Activated CD8-positive, alpha-beta memory T cell treated with anti-CD3 and anti-CD28 coated beads, Interleukin-2, amount 10 ng/mL, durations not matched to agents 7 days and 5 days (primary cell): Measurements from ENCODE around the gene METTL4. TPM values are rescaled to one million over a fixed set of nuclear protein-coding genes. Genes with fewer than 3 reads are reported as not detected.
A peak's percentile ranks its signal among the peaks of the same experiment; 100 is the strongest.

Experiments
- ATAC-seq: fragments of 150-1000 bp; cut with Tn5 transposase; one replicate; pipeline ENCODE4 v1.10.0; 2021; ENCODE audit warnings: moderate library complexity
- CTCF ChIA-PET: fragments of 350-600 bp; sonication (Branson Sonifier 250); formaldehyde crosslinking; loops from one replicate; lab custom pipeline; 2021; ENCODE audit warnings: antibody characterized with exemption; lab: Charles Lee
- DNase-seq: peaks from one replicate; pipeline ENCODE4 v3.0.0-alpha.2; 2020
- H3K27ac Mint-ChIP-seq: one replicate; pipeline ENCODE4 v1.8.0; 2021; ENCODE audit warnings: mild to moderate bottlenecking, mixed read lengths
- H3K27me3 Mint-ChIP-seq: one replicate; pipeline ENCODE4 v1.8.0; 2021; ENCODE audit warnings: mixed read lengths
- H3K36me3 Mint-ChIP-seq: one replicate; pipeline ENCODE4 v1.8.0; 2021; ENCODE audit warnings: mild to moderate bottlenecking, mixed read lengths
- H3K4me1 Mint-ChIP-seq: one replicate; pipeline ENCODE4 v1.8.0; 2021; ENCODE audit warnings: mixed read lengths
- H3K4me3 Mint-ChIP-seq: one replicate; pipeline ENCODE4 v1.8.0; 2021; ENCODE audit warnings: mild to moderate bottlenecking, moderate library complexity, mixed read lengths
- H3K9me3 Mint-ChIP-seq: one replicate; pipeline ENCODE4 v1.8.0; 2022; ENCODE audit warnings: low read depth, mixed read lengths
- total RNA-seq, 2 experiments: library from RNA; stranded (reverse); gene quantifications; one replicate each; pipeline ENCODE4 v1.2.3, GENCODE V29; 2021

The METTL4 gene
- 10 to 100 TPM; 20.9 to 25.3 TPM for total RNA-seq

GRCh38 chr18:2571200-2572170 lies at the start of gene METTL4, which contains the start of gene NDC80:
METTL4 (minus strand) TSS chr18:2571505; CDS start chr18:2567216, 4,289 bp downstream.
NDC80 (plus strand) TSS chr18:2571557; CDS start chr18:2572986, 1,429 bp downstream.
- H3K27me3 Mint-ChIP-seq, result no peaks in the 10 kb centered on the region
- peak; percentile 83 for ATAC-seq
- peak within 1 kb of the TSS; percentile 97 for H3K4me3 Mint-ChIP-seq
- H3K9me3 Mint-ChIP-seq, result no peaks in the 10 kb centered on the region
- peaks cover 56% of the 10 kb centered on the region for H3K4me1 Mint-ChIP-seq
- DNase-seq, result peak; percentile 91
- H3K27ac Mint-ChIP-seq, result peak within 1 kb of the TSS; percentile 99
- peaks cover 49% of the 10 kb centered on the region for H3K36me3 Mint-ChIP-seq
- CTCF ChIA-PET, result interaction anchor here (0.5 to 2.5 kb wide), 8 partner anchors 16 to 958 kb away, joined by 3 to 8 read pairs (median 4); partner anchors contain the start of gene SMCHD1

GRCh38 chr18:2618009-2618408 lies 46.7 kb upstream of the METTL4 start:
- CTCF ChIA-PET, result no interaction called here
- Mint-ChIP-seq H3K36me3 (peaks cover 41% of the 10 kb centered on the region), H3K4me1 (no peaks in the 10 kb centered on the region), H3K27ac (no peak overlapping the region), H3K4me3 (no peak overlapping the region), H3K9me3 (no peaks in the 10 kb centered on the region), H3K27me3 (no peaks in the 10 kb centered on the region)
- DNase-seq, result no peak
- no peak for ATAC-seq

GRCh38 chr18:2617401-2617998 lies 46.2 kb upstream of the METTL4 start:
- H3K9me3 Mint-ChIP-seq, result no peaks in the 10 kb centered on the region
- H3K27me3 Mint-ChIP-seq, result no peaks in the 10 kb centered on the region
- H3K36me3 Mint-ChIP-seq, result peaks cover 44% of the 10 kb centered on the region
- DNase-seq (no peak), ATAC-seq (no peak)
- H3K4me3 Mint-ChIP-seq, result no peak overlapping the region
- H3K4me1 Mint-ChIP-seq, result no peaks in the 10 kb centered on the region
- CTCF ChIA-PET, result interaction anchor here (1.3 kb wide), 1 partner anchor 19 kb away, joined by 3 read pairs; no protein-coding TSS in a partner anchor
- peak overlapping the region; percentile 45 for H3K27ac Mint-ChIP-seq

DNA sequence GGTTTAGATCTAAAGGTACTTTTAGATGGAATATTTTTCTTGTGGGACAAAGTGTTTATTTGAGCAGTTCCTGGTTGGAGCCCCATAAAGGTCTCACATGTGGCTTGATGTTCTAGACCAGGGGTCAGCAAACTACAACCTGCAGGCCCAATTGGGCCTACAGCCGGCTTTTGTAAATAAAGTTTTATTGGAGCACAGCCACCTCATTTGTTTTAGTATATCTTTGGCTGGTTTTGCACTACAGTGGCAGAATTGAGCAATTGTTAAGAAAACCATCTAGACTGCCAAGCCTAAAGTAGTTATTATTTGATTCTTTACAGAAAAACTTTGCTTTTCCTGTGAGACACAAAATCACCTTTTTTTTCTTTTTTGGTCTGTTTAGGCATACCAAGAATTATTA lies 41.7 kb upstream of the METTL4 start:
- Mint-ChIP-seq H3K27me3 (no peaks in the 10 kb centered on the region), H3K4me1 (peaks cover 2% of the 10 kb centered on the region), H3K4me3 (no peak overlapping the region), H3K27ac (no peak overlapping the region), H3K36me3 (peaks cover 76% of the 10 kb centered on the region), H3K9me3 (no peaks in the 10 kb centered on the region)
- CTCF ChIA-PET, result no interaction called here
- ATAC-seq (no peak), DNase-seq (no peak)

GRCh38 chr18:2610549-2610948 lies 39.2 kb upstream of the METTL4 start:
- Mint-ChIP-seq H3K27ac (no peak overlapping the region), H3K9me3 (no peaks in the 10 kb centered on the region), H3K36me3 (peaks cover 69% of the 10 kb centered on the region), H3K27me3 (no peaks in the 10 kb centered on the region), H3K4me3 (no peak overlapping the region), H3K4me1 (peaks cover 13% of the 10 kb centered on the region)
- CTCF ChIA-PET, result no interaction called here
- ATAC-seq (no peak), DNase-seq (no peak)

GRCh38 chr18:2609604-2610003 lies 38.3 kb upstream of the METTL4 start:
- H3K9me3 Mint-ChIP-seq, result no peaks in the 10 kb centered on the region
- H3K4me1 Mint-ChIP-seq, result peaks cover 22% of the 10 kb centered on the region
- CTCF ChIA-PET, result no interaction called here
- peaks cover 65% of the 10 kb centered on the region for H3K36me3 Mint-ChIP-seq
- H3K27me3 Mint-ChIP-seq, result no peaks in the 10 kb centered on the region
- no peak overlapping the region for H3K27ac Mint-ChIP-seq
- ATAC-seq, result no peak
- H3K4me3 Mint-ChIP-seq, result no peak overlapping the region
- no peak for DNase-seq

DNA sequence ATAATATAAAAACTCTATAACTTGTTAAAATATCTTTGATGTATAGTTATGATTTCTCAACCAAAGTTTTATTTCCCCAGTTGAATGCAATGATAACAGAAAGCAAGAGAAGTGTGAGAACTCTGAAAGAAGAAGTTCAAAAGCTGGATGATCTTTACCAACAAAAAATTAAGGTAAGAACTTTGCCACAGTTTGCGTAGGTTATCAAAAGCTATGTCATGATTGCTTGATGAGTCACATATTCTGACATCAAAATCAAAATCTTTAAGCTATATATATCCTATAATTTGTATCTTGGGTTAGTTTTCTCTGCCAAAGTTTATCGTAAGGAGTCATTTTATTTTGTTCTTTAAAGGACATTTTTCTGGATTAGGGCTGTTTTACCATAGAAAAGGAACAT lies 35.0 kb upstream of the METTL4 start:
- ATAC-seq, result no peak
- Mint-ChIP-seq H3K27me3 (no peaks in the 10 kb centered on the region), H3K4me3 (peak overlapping the region; percentile 58), H3K36me3 (peaks cover 63% of the 10 kb centered on the region), H3K4me1 (peaks cover 34% of the 10 kb centered on the region), H3K27ac (peak overlapping the region; percentile 88), H3K9me3 (no peaks in the 10 kb centered on the region)
- CTCF ChIA-PET, result interaction anchor here (0.6 to 1.8 kb wide), 7 partner anchors 13 to 65 kb away, joined by 3 to 11 read pairs (median 3); partner anchors contain the start of gene SMCHD1
- DNase-seq, result no peak

GRCh38 chr18:2602844-2603243 lies 31.5 kb upstream of the METTL4 start:
- no peak for ATAC-seq
- H3K27ac Mint-ChIP-seq, result peak overlapping the region; percentile 56
- DNase-seq, result no peak
- no peaks in the 10 kb centered on the region for H3K9me3 Mint-ChIP-seq
- no peak overlapping the region for H3K4me3 Mint-ChIP-seq
- H3K36me3 Mint-ChIP-seq, result peaks cover 63% of the 10 kb centered on the region
- CTCF ChIA-PET, result interaction anchor here (0.8 to 1.0 kb wide), 2 partner anchors 13 to 34 kb away, joined by 3 to 6 read pairs; no protein-coding TSS in a partner anchor
- no peaks in the 10 kb centered on the region for H3K27me3 Mint-ChIP-seq
- peaks cover 36% of the 10 kb centered on the region for H3K4me1 Mint-ChIP-seq

DNA sequence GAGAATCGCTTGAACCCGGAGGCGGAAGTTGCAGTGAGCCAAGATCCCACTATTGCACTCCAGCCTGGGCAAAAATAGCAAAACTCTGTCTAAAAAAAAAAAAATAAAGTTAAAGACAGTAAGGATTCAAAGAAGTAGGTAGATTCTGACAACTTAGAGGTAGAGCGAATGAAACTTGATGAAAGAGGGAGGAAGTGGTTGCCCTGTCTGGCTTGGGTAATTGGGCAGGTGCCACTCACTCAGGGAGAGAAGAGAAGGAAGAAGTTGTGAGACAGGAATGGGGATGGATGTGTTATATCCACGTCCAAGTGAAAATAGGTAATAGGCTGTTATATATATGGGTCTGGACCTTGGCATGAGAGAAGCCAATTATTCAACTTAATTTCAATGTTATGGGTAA lies 26.3 kb upstream of the METTL4 start:
- CTCF ChIA-PET, result no interaction called here
- Mint-ChIP-seq H3K36me3 (peaks cover 69% of the 10 kb centered on the region), H3K27me3 (no peaks in the 10 kb centered on the region), H3K9me3 (peaks cover 2% of the 10 kb centered on the region), H3K27ac (peak overlapping the region; percentile 55), H3K4me1 (peaks cover 19% of the 10 kb centered on the region), H3K4me3 (no peak overlapping the region)
- DNase-seq, result no peak
- ATAC-seq, result no peak

DNA sequence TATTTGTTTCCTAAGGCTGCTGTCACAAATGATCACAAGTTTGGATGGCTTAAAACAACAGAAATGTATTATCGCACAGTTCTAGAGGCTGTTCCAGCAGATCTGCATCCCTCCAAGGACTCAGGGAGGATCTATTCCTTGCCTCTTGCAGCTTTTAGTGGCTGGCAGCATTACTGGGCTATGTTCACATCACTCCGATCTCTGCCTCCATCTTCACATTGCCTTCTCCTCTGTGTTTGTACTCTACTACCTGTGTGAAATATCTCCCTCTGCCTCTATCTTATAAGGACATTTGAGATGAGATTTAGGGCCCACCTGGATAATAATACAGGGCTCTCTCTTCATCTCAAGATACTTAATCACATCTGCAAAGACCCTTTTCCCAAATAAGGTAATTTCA lies 19.0 kb upstream of the METTL4 start:
- peaks cover 40% of the 10 kb centered on the region for H3K4me1 Mint-ChIP-seq
- peak overlapping the region; percentile 4 for H3K4me3 Mint-ChIP-seq
- H3K27ac Mint-ChIP-seq, result peak overlapping the region; percentile 75
- ATAC-seq (peak; percentile 34), DNase-seq (no peak)
- H3K27me3 Mint-ChIP-seq, result no peaks in the 10 kb centered on the region
- CTCF ChIA-PET, result interaction anchor here (1.2 kb wide), 1 partner anchor 12 kb away, joined by 3 read pairs; no protein-coding TSS in a partner anchor
- H3K36me3 Mint-ChIP-seq, result peaks cover 68% of the 10 kb centered on the region
- no peaks in the 10 kb centered on the region for H3K9me3 Mint-ChIP-seq

DNA sequence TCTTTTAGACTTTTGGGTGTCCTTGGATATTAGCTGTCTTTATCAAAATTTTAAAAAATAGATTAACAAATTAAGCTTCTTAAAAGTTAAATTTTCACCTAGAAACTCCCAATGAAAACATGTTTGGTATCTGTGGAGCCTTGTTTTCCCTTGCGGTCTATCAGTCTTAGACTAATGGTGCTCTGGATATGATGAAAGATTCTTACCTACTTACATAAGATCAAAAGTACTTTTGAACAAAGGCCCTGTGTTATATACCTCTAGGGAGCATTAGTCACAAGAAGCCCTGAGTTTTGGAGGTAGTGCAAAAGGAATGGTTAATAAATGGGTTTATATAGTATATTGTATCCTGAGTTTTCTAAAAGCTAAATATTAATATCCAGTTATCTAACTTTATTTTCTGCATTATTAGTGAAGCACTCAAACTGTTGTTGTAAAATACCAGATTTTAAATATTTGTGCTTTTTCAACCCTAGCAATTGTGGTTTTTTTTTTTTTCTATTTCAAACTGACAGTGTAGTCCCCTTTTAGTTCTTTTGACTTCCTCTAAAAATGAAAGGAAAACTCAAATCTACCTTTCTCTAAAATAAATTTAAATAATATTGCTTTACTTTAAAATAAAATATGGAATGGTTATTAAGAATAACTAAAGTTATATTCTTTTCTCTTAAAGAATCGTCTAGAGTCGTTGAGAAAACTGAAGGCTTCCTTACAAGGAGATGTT lies 18.2 kb upstream of the METTL4 start:
- Mint-ChIP-seq H3K4me1 (peaks cover 42% of the 10 kb centered on the region), H3K27ac (peak overlapping the region; percentile 75)
- ATAC-seq, result peak; percentile 55

DNA sequence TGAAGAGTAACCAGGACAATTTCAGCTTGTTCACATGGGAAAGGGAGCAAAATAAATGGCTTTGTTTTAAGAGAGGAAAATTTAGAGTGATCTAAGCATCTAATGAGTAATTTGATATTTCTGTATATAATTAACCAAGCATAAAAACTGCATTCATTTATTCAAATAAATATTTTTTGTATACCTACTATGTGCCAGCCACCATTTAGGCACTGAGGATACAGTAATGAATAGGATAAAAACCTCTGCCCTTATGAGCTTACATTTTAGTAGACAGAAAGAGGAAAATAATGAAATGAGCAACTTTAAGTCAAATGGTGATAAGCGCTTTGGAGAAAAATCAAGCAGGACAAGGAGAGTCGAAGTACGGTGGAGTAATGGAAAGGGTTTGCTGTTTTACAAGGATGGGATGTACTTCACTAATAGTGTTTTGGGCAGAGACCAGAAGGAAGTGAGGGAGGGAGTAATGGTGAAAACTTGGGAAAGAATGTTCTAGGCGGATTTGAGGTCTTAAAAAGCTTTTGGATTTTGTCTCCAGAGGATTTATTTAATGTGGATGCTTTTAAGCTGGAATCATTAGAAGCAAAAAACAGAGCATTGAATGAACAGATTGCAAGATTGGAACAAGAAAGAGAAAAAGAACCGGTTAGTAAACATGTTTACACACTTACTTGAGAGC lies 17.5 kb upstream of the METTL4 start:
- peak overlapping the region; percentile 22 for H3K4me3 Mint-ChIP-seq
- ATAC-seq (no peak), DNase-seq (no peak)
- peaks cover 60% of the 10 kb centered on the region for H3K36me3 Mint-ChIP-seq
- H3K4me1 Mint-ChIP-seq, result peaks cover 40% of the 10 kb centered on the region
- H3K27ac Mint-ChIP-seq, result peak overlapping the region; percentile 75
- H3K27me3 Mint-ChIP-seq, result no peaks in the 10 kb centered on the region
- CTCF ChIA-PET, result interaction anchor here (0.6 to 1.7 kb wide), 9 partner anchors 14 to 178 kb away, joined by 3 to 6 read pairs (median 3); no protein-coding TSS in a partner anchor
- no peaks in the 10 kb centered on the region for H3K9me3 Mint-ChIP-seq

More for the DNA sequence above, 18.2 kb upstream of the METTL4 start:
- DNase-seq, result no peak
- Mint-ChIP-seq H3K9me3 (no peaks in the 10 kb centered on the region), H3K36me3 (peaks cover 65% of the 10 kb centered on the region), H3K4me3 (peak overlapping the region; percentile 4), H3K27me3 (no peaks in the 10 kb centered on the region)
- CTCF ChIA-PET, result interaction anchor here (0.9 to 1.7 kb wide), 7 partner anchors 13 to 177 kb away, joined by 3 to 6 read pairs (median 4); no protein-coding TSS in a partner anchor
